Kidney epithelial cell (primary cell): ENCODE data around the gene TIMELESS. TPM values are rescaled to one million over a fixed set of nuclear protein-coding genes. Genes with fewer than 3 reads are reported as not detected.

ENCODE experiments used
- DNase-seq: peaks from one replicate; pipeline ENCODE4 v3.0.0-alpha.2; 2010; ENCODE audit warnings: low read depth
- H3K27me3 ChIP-seq: 2 replicates; pipeline ENCODE4 v1.6.0; 2011; ENCODE audit warnings: low read length; ENCODE audit not compliant: control insufficient read depth, insufficient read depth
- H3K36me3 ChIP-seq: 2 replicates; pipeline ENCODE4 v1.5.1; 2011; ENCODE audit warnings: low read length; ENCODE audit not compliant: control insufficient read depth, insufficient read depth
- H3K4me3 ChIP-seq: 2 replicates; pipeline ENCODE4 v1.5.1; 2011; ENCODE audit warnings: low read depth, mild to moderate bottlenecking, control low read depth, low read length
- total RNA-seq: library from RNA; depleted of rRNA; stranded (reverse); fragments of >200 nt; gene quantifications from 2 replicates; pipeline ENCODE4 v1.2.3, GENCODE V29; 2015
- TF ChIP-seq, protein P1 (sequence below): IDR thresholded peaks from 2 replicates; pipeline ENCODE4 v1.5.1; 2011; ENCODE audit warnings: mild to moderate bottlenecking, moderate library complexity, low read length, control low read depth, inconsistent platforms; ENCODE audit not compliant: insufficient read depth, poor library complexity, severe bottlenecking

TIMELESS gene
- total RNA-seq, 1 donor from 2014 or later, result 15.5 TPM

DNA sequence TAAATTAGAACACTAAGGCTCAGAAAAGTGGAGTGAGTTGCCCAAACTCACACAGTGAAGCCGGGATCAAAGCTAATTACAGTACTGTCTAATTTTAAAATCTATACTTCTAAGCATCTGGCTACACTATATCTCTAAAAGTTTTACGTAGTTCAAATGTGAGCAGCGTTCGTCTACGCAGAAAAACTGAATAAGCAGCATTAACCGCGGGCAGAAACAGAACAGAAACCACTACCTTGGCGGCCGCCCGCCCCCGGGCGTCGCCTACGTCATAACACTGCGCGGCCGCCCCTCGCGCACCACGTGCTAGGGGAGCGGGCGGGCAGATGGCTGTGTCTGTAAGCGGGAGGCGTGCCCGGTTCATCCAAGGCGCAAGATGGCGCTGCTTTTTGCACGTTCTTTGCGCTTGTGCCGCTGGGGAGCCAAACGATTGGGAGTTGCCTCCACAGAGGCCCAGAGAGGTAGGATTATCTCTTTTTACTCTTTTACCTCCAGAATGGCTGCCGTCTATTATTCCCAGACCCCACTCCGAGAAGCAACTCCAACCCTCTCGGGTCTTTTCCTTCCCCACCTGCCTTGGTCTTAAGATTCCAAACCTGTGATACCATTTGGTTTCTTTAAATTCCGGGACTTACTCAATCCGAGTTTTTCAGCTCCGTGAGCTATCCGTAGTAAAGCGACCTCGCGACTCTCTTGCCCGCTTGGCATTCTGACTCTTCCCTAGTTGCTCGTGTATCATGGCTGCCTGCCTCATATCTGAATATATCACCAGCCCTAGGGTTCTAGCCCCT lies 19.2 kb upstream of the TIMELESS start, which contains the start of gene SPRYD4:
Gene SPRYD4 (plus strand): TSS at position 363 of the 791 bp plus-strand sequence. CDS start 14 bp downstream, at position 377.
- DNase-seq, result peak; percentile 57
- Histone ChIP-seq H3K36me3 (no peaks in the 10 kb centered on the region), H3K27me3 (no peaks in the 10 kb centered on the region), H3K4me3 (peak within 1 kb of the TSS; percentile 61)
- TF ChIP-seq, protein P1, sequence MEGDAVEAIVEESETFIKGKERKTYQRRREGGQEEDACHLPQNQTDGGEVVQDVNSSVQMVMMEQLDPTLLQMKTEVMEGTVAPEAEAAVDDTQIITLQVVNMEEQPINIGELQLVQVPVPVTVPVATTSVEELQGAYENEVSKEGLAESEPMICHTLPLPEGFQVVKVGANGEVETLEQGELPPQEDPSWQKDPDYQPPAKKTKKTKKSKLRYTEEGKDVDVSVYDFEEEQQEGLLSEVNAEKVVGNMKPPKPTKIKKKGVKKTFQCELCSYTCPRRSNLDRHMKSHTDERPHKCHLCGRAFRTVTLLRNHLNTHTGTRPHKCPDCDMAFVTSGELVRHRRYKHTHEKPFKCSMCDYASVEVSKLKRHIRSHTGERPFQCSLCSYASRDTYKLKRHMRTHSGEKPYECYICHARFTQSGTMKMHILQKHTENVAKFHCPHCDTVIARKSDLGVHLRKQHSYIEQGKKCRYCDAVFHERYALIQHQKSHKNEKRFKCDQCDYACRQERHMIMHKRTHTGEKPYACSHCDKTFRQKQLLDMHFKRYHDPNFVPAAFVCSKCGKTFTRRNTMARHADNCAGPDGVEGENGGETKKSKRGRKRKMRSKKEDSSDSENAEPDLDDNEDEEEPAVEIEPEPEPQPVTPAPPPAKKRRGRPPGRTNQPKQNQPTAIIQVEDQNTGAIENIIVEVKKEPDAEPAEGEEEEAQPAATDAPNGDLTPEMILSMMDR, result peak; percentile 25

DNA sequence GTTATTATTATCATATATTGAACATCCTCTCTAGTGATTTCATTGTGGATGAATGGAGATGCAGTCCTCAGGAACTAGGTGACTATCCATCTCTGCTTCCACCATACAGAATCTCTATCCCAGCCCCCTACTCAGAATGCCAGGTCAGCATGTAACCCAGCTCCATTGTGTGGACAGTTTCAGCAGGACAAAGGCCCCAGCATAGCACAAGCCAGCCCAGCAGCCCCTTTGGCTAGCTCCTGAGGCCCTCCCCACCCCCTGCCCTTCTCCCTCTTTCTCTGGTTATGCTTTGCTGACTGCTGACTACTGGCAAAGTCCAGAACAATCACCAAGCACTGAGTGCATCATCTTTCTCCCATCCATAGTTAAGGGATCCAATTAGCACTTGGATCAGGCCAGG lies 13.3 kb upstream of the TIMELESS start:
- TF ChIP-seq, protein P1, result no peak
- no peak overlapping the region for H3K4me3 ChIP-seq
- no peaks in the 10 kb centered on the region for H3K27me3 ChIP-seq
- H3K36me3 ChIP-seq, result no peaks in the 10 kb centered on the region
- no peak for DNase-seq

DNA sequence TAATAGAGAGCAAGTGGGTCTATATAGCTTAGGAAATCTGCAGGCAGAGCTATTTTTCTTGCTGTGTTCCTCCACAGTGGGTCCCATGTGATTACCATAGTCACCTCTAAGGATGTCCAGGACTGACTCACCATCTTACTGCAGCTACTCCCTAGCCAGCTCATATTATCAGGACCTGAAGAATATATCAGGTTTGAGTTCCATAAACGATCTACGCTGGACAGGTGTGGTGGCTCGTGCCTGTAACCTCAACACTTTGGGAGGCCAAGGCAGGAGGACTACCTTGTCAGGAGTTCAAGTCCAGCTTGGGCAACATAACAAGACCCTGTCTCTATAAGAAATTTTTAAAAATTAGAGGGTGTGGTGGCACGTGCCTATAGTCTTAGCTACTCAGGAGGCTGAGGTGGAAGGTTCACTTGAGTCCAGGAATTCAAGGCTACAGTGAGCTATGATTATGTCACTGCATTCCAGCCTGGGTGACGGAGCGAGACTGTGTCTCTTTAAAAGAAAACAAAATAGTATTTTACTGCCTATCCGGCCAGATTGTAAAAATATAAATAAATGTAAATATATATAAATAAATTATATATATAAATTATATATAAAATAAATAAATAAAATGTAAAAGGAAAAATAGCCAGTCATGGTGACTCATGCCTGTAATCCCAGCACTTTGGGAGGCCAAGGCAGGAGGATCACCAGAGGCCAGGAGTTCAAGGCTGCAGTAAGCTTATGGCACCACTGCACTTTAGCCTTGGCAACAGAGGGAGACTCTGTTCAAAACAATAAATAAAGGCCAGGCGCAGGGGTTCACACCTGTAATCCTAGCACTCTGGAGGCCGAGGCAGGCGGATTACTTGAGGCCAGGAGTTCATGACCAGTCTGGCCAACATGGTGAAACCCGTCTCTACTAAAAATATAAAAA lies 12.3 kb upstream of the TIMELESS start:
- TF ChIP-seq, protein P1, result no peak
- no peak overlapping the region for H3K4me3 ChIP-seq
- no peaks in the 10 kb centered on the region for H3K36me3 ChIP-seq
- no peaks in the 10 kb centered on the region for H3K27me3 ChIP-seq
- peak; percentile 42 for DNase-seq

DNA sequence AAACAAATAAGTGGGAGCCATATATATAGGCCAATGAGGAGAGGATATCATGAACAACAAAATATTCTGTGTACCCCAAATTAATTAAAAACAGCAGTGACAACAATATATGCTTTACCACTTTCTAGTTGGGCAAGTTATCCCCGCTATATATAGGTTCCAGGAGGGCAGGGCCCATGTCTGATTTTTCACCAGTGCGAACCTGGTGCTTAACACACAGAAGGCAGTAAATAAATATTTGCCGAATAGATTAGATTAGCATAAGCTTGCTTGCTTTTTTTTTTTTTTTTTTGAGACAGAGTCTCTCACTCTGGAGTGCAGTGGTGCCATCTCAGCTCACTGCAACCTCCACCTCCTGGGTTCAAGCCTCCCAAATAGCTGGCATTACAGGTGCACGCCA lies 8.6 kb upstream of the TIMELESS start:
- H3K27me3 ChIP-seq, result no peaks in the 10 kb centered on the region
- TF ChIP-seq, protein P1, result no peak
- no peak for DNase-seq
- no peak overlapping the region for H3K4me3 ChIP-seq
- H3K36me3 ChIP-seq, result no peaks in the 10 kb centered on the region

DNA sequence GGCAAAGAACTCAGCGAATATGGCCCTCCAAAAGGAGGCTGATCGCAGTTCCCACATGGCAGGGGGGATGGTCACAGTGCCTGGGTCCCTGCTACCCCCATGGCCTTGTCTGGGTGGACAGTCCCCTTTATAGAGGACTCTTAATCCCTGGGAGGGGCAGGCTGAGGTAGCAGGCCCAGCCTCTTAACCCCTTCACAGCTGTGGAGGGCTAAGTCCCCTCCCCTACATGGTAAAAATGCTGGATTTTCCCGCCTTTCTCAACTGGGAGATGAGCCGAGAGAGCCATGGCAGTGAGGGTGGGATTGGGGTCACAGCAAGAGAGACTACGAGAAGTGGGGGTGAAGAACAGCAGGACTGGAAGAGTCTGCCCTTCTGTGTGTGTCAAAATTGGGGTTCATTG lies 5.3 kb upstream of the TIMELESS start, which contains the start of gene MIP:
Gene MIP (minus strand): TSS at position 101 of the 400 bp plus-strand sequence. CDS start 44 bp downstream, at position 57.
- DNase-seq, result no peak
- Histone ChIP-seq H3K4me3 (no peak within 1 kb of the TSS), H3K27me3 (no peaks in the 10 kb centered on the region), H3K36me3 (no peaks in the 10 kb centered on the region)
- TF ChIP-seq, protein P1, result no peak
